NCI-H460 (cell line): ENCODE measurements around the gene SAXO1. TPM values are rescaled to one million over a fixed set of nuclear protein-coding genes. Genes with fewer than 3 reads are reported as not detected.
A peak's percentile ranks its signal among the peaks of the same experiment; 100 is the strongest.
"Not testable (repeated sequence)": the region's sequence is repeated elsewhere in the genome, so short reads cannot be mapped to it uniquely, and the experiment has no call there.

Experiments used
- DNase-seq: peaks from one replicate; pipeline ENCODE4 v3.0.0-alpha.2; 2016; ENCODE audit warnings: low read depth; ENCODE audit errors: extremely low read depth
- polyA plus RNA-seq: library from polyadenylated mRNA; depleted of rRNA; stranded (reverse); fragments of >200 nt; gene quantifications from 2 replicates; pipeline ENCODE4 v1.2.3, GENCODE V29; 2014; cell fraction: nucleus; rRNA removed
- total RNA-seq: library from RNA; depleted of rRNA; stranded (reverse); fragments of >200 nt; shearing (Covaris generic); gene quantifications from 2 replicates; pipeline ENCODE4 v1.2.3, GENCODE V29; 2014; rRNA removed

The SAXO1 gene, protein sequence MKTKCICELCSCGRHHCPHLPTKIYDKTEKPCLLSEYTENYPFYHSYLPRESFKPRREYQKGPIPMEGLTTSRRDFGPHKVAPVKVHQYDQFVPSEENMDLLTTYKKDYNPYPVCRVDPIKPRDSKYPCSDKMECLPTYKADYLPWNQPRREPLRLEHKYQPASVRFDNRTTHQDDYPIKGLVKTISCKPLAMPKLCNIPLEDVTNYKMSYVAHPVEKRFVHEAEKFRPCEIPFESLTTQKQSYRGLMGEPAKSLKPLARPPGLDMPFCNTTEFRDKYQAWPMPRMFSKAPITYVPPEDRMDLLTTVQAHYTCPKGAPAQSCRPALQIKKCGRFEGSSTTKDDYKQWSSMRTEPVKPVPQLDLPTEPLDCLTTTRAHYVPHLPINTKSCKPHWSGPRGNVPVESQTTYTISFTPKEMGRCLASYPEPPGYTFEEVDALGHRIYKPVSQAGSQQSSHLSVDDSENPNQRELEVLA
- not detected in 2 replicates for total RNA-seq
- polyA plus RNA-seq, result not detected in 2 replicates

DNA sequence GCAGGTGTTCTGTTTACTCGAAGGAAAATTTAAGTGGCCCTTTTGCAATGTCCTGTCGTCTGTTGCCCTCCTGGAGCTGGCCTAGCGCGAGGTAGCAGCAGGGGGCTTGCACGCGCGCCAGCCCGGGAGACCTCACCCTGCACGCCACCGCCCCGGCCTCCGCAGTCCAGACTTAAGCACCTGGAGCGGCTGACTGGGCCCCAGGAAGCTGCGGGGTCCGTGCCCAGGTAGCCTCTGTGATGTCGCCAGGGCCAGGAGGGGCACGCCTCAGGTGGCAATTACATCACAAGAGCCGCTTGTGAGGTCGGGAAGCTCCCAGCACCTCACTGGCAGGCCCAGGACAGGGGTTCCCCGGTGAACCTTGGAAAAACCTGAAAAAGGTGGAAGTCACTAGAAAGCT lies at the start of gene SAXO1:
Gene SAXO1, minus strand, starts transcription at position 195 of the 400 bp plus-strand sequence. CDS start 301 bp downstream, outside the sequence.
- DNase-seq, result no peak

DNA sequence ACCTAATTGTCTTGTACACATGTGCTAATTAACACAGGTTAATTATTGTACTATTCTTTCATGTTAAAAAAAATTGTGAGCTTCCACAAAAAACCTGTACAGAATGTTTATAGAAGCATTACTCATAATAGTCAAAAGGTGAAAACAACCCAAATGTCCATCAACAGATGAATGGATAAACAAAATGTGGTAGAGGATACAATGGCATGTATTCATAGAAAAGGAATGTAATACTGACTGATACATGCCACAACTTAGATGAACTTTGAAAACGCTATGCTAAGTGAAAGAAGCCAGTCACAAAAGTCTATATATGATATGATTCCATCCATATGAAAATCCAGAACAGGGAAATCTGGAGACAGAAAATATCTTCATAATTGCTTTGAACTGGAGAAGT lies 41.8 kb upstream of the SAXO1 start:
- no peak for DNase-seq

DNA sequence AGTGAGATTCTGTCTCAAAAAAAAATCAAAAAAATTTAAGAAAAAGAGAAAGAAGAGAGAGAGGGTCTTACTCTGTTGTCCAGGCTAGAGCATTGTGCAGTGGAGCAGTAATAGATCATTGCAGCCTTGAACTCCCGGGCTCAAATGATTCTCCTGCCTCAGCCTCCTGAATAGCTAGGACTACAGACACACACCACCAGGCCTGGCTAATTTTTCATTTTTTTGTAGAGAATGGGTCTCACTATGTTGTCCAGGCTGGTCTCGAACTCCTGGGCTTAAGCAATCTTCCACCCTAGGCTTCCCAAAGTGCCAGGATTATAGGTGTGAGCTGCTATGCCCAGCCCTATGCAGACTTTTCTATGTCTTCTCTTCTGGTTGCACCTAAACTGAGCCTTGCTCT lies 41.2 kb upstream of the SAXO1 start:
- DNase-seq, result no peak

DNA sequence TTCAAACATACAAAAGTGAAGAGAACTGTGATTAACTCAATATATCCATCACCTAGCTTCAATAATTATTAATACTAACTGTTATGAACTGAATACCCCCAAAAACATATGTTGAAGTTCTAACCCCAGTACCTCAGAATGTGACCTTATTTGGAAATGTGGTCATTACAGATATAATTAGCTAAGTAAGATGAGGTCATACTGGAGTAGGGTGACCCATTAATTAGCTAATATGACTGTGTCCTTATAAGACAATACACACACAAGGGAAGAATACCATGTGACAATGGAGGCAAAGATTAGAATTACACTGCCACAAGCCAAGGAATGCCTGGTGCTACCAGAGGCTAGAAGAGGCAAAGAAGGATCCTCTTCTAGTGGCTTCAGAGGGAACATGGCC lies 24.0 kb upstream of the SAXO1 start:
- no peak for DNase-seq

DNA sequence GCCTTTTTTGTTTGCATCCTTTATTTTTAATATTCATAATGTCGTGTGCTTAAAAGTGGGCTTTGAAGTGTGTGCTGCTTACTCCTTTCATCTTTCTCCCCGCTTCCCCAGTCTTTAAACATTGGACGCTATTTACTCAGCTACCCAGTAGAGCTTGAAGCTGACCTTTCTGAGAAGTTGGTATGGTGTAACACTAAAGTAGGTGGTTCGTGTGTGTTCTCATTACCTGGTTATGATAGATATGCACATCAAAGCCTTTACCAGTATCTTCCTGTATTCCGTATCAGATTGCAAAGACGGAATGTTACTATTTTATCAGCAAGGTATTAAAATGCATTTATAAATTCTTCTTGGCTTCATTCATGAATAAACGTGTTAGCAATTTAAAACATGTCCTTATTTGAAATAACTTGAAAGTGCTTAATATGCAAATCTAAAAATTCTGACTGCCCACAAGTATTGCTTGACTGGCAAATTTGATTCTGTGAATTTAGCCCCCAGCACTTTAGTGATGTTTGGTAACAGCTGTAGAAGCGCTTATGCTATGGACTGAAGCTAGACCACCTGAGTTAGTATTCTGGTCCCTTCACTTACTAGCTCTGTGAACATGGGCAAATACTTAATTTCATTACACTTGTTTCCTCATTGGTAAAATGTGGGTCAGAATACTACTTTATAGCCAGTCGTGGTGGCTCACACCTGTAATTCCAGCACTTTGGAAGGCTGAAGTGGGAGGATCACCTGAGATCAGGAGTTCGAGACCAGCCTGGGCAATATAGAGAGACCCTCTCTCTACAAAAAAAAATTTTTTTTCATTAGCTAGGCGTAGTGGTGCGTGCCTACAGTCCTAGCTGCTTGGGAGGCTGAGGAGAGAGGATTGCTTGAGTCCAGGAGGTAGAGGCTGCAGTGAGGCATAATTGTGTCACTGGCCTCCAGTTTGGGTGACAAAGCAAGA lies 17.9 kb upstream of the SAXO1 start:
- DNase-seq, result no peak

DNA sequence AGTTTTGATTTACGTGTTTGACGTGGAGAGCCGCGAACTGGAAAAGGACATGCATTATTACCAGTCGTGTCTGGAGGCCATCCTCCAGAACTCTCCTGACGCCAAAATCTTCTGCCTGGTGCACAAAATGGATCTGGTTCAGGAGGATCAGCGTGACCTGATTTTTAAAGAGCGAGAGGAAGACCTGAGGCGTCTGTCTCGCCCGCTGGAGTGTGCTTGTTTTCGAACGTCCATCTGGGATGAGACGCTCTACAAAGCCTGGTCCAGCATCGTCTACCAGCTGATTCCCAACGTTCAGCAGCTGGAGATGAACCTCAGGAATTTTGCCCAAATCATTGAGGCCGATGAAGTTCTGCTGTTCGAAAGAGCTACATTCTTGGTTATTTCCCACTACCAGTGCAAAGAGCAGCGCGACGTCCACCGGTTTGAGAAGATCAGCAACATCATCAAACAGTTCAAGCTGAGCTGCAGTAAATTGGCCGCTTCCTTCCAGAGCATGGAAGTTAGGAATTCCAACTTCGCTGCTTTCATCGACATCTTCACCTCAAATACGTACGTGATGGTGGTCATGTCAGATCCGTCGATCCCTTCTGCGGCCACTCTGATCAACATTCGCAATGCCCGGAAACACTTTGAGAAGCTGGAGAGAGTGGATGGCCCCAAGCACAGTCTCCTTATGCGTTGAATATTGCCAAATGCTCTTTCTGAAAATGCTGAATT lies 17.1 kb upstream of the SAXO1 start:
- DNase-seq, result no peak

DNA sequence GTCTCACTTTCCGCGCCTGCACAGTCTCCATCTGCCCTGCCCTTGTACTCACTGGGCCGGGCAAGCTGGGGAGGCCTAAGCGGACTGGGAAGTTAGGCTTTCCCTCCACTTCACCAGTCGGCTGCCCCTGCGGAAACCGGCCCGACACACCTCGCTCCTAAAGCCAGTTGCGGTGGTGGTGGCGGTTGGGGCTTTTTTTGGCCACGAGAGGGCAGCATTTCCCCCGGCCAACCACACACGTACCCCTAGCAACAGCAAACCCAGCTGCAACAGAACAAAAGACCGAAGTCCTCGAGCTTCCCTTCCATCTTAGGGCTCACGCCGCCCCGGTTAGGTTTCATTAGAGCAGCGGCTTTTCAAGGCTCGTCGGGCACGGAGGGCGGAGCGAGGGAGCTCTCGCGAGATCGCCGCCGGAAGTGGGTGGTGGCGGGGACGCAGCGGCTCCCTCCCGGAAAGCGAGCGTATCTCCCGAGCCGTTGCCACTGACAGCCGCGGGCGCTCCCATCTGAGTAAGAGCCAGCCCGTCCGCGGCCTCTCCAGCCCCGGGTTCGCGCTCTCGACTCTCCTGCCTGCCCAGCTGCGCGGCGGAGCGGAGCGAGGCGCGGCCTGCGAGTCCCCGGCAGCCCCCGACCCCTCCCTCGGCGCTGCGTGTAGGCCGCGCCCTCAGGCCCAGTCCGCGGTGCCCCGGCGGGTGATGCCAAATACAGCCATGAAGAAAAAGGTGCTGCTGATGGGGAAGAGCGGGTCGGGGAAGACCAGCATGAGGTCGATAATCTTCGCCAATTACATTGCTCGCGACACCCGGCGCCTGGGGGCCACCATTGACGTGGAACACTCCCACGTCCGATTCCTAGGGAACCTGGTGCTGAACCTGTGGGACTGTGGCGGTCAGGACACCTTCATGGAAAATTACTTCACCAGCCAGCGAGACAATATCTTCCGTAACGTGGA lies 16.2 kb upstream of the SAXO1 start, which contains the start of gene RRAGA:
Gene RRAGA, plus strand, starts transcription at position 462 of the 951 bp plus-strand sequence. Its CDS starts 233 bp downstream, at position 695.
- DNase-seq, result peak; percentile 91

DNA sequence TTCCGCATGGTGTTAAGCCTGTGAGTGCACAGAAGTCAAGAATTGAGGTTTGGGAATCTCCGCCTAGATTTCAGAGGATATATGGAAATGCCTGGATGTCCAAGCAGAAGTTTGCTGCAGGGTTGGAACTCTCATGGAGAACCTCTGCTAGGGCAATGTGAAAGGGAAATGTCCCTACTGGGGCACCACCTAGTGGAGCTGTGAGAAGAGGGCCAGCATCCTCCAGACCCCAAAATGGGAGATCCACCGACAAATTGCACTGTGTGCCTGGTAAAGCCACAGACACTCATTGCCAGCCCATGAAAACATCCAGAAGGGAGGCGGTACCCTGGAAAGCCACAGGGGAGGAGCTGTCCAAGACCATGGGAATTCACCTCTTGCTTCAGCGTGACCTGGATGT lies 3.6 kb upstream of the SAXO1 start:
- DNase-seq, result no peak

DNA sequence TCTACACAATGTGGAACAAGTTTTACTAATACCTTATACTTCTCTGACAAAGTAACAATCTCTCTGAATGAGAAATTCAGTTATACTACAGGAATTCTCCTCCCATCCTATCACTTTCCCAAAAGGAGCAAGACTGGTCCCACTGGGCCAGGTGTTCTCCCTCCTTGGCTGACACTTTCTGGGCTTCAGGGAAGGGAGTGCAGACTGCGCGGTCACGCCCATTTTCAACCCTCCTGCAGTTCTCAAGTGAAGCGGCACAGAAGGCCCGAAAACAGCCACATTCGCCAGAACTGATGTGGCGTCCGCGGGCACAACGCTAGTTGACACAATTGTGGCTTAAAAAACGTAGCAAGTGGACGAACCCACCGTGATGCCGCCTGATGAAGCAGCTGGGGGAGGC lies 603 bp downstream of the SAXO1 start:
- no peak for DNase-seq

DNA sequence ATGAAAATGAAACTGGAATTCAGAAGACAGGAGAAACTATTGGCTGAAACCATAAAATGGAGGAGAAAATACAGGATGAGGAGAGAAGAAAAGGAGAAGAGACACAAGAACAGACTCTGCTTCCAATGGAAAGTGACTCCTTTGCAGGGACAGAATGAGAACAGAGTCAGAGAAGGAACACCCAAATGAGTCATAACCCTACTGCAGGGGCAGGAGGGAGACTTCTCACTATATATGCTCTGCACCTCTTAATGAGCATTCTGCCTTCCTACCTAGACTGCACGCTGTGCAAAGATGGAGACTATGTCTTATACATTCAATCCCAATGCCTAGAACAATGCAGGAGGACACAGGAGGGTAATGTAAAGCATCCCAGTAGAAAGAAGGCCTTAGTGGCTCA lies 2.1 kb downstream of the SAXO1 start:
- no peak for DNase-seq

DNA sequence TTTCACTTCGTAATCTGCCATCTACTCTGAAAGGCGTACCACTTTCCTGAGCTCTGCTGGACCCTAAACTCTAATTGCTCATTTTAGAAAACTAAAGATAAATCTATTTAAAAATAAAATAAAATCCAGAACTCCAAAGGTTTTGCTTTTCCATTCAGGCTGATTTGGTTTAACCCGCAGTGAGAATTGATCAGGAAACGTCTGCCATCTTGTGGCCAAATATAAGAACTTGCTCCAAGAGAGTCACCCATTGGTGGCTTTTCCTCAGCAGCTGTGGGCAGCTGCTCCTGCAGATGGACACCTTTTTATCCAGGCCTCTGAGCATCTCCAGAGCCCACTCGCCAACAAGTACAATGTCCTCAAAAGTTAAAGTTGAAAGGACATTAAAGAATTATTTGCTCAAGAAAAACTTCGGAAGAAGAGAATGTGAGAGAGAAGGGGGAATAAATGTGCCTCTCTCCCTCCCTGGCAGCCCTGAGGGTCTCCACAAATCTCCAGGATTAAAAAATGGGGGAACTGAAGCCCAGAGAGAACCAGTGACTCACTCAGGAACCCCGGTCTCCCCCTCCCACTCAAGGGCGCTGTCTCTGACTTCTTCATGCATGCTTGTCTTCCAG lies 4.1 kb downstream of the SAXO1 start:
- peak; percentile 60 for DNase-seq

DNA sequence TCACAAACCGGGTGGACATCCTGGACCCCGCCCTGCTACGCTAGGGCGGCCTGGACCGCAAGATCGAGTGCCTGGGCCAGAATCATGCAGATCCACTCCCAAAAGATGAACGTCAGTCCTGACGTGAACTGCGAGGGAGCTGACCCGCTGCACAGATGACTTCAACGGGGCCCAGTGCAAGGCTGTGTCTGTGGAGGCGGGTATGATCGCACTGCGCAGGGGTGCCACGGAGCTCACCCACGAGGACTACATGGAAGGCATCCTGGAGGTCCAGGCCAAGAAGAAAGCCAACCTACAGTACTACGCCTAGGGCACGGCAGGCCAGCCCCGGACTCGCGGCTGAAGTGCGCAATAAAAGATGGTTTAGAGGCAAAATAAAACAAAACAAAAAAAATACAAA lies 5.2 kb downstream of the SAXO1 start:
- no peak for DNase-seq

DNA sequence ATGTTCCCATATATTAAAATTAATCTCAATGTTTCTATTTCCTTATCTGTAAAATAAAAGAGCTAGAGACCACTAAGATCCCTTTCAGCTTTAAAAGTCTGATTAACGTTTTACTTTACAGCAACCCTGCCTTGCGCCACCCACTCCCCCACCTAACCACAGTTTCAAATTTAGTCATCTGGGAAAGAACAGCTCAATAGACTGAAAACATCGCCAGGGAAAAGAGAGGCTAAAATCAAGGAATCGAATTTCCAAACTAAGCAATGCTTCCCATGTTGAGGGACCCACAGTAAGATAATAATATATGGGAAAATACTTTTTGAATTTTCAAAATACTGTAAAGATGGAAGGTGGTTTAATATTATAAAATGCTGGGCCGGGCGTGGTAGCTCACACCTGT lies 6.6 kb downstream of the SAXO1 start:
- DNase-seq, result no peak

DNA sequence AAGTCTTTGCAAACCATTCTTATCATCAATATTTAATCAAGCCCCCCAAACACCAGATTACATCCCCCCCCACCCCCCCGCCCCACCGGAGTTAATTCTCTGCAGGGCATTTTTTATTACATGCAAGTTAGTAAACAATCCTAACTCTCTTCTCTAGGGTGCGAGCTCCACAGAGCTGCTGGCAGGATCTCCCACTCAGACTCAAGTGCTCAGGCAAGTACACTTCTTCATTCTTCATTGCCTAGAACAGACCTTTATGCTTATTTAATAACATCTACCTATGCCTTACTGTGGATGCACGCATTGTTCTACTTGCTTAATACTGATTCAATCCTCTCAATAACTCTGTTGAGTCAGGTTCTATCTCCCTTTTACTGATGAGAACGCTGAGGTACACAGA lies 9.9 kb downstream of the SAXO1 start:
- DNase-seq, result no peak

DNA sequence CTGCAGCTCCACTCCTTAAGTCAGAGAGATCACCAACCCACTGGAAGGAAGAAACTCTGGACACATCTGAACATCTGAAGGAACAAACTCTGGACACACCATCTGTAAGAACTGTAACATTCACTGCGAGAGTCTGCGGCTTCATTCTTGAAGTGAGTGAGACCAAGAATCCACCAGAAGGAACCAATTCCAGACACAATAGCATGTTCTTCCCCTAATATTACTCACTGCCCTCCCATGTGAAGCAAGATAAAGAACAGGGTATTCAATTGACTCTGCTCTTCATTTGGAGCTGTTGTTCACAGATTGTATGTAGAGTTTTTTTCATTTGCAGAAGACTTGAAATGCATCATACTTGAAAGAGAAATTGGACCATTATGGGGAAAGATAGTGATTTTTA lies 10.8 kb downstream of the SAXO1 start:
- DNase-seq, result no peak

DNA sequence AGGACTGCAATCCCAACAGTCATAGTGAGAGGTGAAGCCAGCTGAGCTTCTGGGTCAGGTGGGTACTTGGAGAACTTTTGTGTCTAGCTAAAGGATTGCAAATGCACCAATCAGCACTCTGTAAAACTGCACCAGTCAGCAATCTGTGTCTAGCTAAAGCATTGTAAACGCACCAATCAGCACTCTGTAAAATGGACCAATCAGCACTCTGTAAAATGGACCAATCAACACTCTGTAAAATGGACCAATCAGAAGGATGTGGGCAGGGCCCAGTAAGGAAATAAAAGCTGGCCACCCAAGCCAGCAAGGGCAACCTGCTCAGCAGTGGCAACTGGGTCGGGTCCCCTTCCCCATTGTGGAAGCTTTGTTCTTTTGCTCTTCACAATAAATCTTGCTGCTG lies 11.4 kb downstream of the SAXO1 start:
- not testable (repeated sequence) for DNase-seq

DNA sequence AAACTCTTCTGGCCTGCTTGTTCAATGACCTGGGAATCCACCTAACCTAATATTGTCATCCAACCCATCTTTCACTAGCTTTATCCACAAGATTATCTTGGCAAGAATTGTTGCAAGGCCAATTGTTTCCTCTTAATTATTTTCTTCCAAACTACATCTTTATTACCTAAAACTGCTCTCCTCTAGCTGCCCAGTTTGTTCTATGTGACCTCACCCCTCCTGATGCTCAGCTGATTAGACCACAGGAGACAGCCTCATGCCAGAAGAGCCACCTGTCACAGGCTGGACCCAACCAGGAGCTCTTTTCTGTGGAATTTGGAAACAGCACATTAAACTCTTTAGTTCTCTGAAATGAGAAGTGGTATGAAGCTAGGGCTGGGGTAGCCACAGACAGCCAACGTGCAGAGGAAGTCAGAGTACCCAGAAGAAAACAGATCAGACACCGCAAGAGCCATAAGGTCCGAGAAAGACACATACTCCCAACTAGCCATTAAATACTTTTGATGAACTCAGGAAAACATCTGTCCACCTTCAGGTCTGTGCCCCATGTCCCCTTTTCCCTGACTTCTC lies 12.0 kb downstream of the SAXO1 start:
- no peak for DNase-seq

DNA sequence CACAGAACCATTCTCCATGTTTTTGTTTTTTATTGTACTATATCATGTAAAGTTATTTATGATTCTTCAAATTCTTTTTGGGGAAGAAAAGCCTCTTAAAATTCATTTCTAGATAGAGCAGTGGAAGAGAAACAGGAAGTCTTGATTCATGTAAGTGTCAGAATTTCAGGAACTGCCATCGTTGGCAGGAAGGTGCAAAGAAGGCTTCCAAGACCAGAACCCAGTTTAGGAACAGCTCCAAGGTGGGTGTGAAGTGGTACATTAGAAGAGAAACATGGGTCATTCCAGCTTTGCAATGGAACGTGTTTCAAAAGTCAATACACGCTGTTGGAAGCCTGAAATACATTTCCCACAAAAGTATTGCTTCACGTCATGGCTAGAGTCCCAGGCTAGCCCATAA lies 14.8 kb downstream of the SAXO1 start:
- DNase-seq, result no peak
